K562 (cell line): ENCODE measurements around the gene HEPACAM2. TPM values are rescaled to one million over a fixed set of nuclear protein-coding genes. Genes with fewer than 3 reads are reported as not detected.

Experiments used
- ATAC-seq: fragments of 200-7000 bp; cut with Tn5 transposase; 3 replicates; pipeline ENCODE4 v1.9.1; 2020; ENCODE audit warnings: moderate library complexity
- BruUV-seq: library from RNA; stranded (reverse); fragments of 400-500 nt; replicated peaks from 2 replicates; lab custom pipeline; 2021; lab: Mats Ljungman, UMichigan
- CTCF ChIA-PET: fragments of 300-600 bp; formaldehyde crosslinking; extraction: SDS; loops from one replicate; lab custom pipeline; 2021; ENCODE audit warnings: low intra/inter-chr PET ratio; lab: Yijun Ruan, JAX
- POLR2A ChIA-PET: fragments of 300-600, 350-650 bp; sonication (Branson Sonifier 250); formaldehyde crosslinking; extraction: SDS; loops from one replicate; lab custom pipeline; 2021; ENCODE audit warnings: antibody characterized with exemption, inconsistent platforms; lab: Yijun Ruan, JAX
- DNase-seq, 4 experiments: peaks; one replicate each; pipeline versions ENCODE4 v3.0.0 to v3.0.0-alpha.2; 2011 to 2018; ENCODE audit warnings: low spot score in 3 of 4, mixed read lengths in 3 of 4; ENCODE audit errors: extremely low read depth in 1 of 4
- FAIRE-seq: peaks from 2 replicates; lab custom pipeline; 2011; peaks lifted over from hg19 to GRCh38; lab: Jason Lieb, UNC
- H2AFZ ChIP-seq: 2 replicates; pipeline ENCODE4 v1.6.0; 2011; ENCODE audit warnings: low read depth, low read length, control low read depth, inconsistent platforms
- H3K27ac ChIP-seq: fragments of 200-600 bp; 3 replicates; pipeline ENCODE4 v1.8.0; 2011; ENCODE audit warnings: low read depth, mild to moderate bottlenecking, control low read depth, inconsistent platforms, low read length, moderate library complexity, mixed read lengths; ENCODE audit errors: extremely low read depth
- H3K27me3 ChIP-seq, 2 experiments: fragments of 300-600 bp in 1 of 2; 2 replicates in 1 of 2; 3 replicates in 1 of 2; pipeline versions ENCODE4 v1.6.0 to v1.8.0; 2011; ENCODE audit warnings: inconsistent platforms in 2 of 2, low read length in 2 of 2, mild to moderate bottlenecking in 1 of 2, mixed read lengths in 1 of 2, moderate library complexity in 1 of 2; ENCODE audit not compliant: control insufficient read depth in 2 of 2, insufficient read depth in 2 of 2
- H3K36me3 ChIP-seq: fragments of 300-600 bp; 3 replicates; pipeline ENCODE4 v1.8.0; 2011; ENCODE audit warnings: mild to moderate bottlenecking, low read length, inconsistent platforms; ENCODE audit not compliant: control insufficient read depth, insufficient read depth
- H3K4me1 ChIP-seq, 2 experiments: fragments of 200-600 bp in 1 of 2; replicated peaks in 1 of 2; 2 replicates in 1 of 2; 3 replicates in 1 of 2; pipeline versions ENCODE4 v1.5.1 to v1.8.0; 2011; ENCODE audit warnings: inconsistent platforms in 2 of 2, low read length in 2 of 2, mild to moderate bottlenecking in 1 of 2, mixed read lengths in 1 of 2, moderate library complexity in 1 of 2; ENCODE audit not compliant: control insufficient read depth in 2 of 2, insufficient read depth in 2 of 2
- H3K4me2 ChIP-seq: 2 replicates; pipeline ENCODE4 v1.6.1; 2011; ENCODE audit warnings: low read length, control low read depth, inconsistent platforms, mixed read lengths; ENCODE audit not compliant: insufficient read depth
- H3K4me3 ChIP-seq: fragments of 200-600 bp; sonication (generic), shearing (Covaris generic); 2 replicates; pipeline ENCODE4 v1.5.1; 2016; ENCODE audit warnings: control low read depth, inconsistent platforms
- H3K79me2 ChIP-seq: fragments of 200-600 bp; 3 replicates; pipeline ENCODE4 v1.8.0; 2011; ENCODE audit warnings: low read length, inconsistent platforms; ENCODE audit not compliant: control insufficient read depth, insufficient read depth
- H3K9ac ChIP-seq, 2 experiments: 2 replicates each; pipeline versions ENCODE4 v1.6.0 to v1.6.1; 2011; ENCODE audit warnings: low read depth in 2 of 2, low read length in 2 of 2, control low read depth in 1 of 2, inconsistent platforms in 1 of 2, mild to moderate bottlenecking in 1 of 2, mixed read lengths in 1 of 2; ENCODE audit not compliant: insufficient read depth in 1 of 2
- H3K9me1 ChIP-seq: one replicate; pipeline ENCODE4 v1.6.0; 2011; ENCODE audit warnings: inconsistent platforms, mild to moderate bottlenecking, low read length, moderate library complexity; ENCODE audit not compliant: control insufficient read depth, insufficient read depth
- H3K9me3 ChIP-seq: replicated peaks from 2 replicates; pipeline ENCODE4 v1.5.1; 2011; ENCODE audit warnings: low read depth, low read length, inconsistent platforms; ENCODE audit not compliant: control insufficient read depth, insufficient read depth
- H4K20me1 ChIP-seq: replicated peaks from 2 replicates; pipeline ENCODE4 v1.6.1; 2011; ENCODE audit warnings: low read length, inconsistent platforms, mixed read lengths; ENCODE audit not compliant: control insufficient read depth, insufficient read depth
- ETV6 ChIP-seq, 3 experiments: fragments of 150-350 bp in 1 of 3; sonication (generic) in 1 of 3; formaldehyde crosslinking in 1 of 3; IDR thresholded peaks; 2 replicates each; pipeline versions ENCODE4 v1.6.1 to v1.8.0; 2014 to 2022; ENCODE audit warnings: borderline replicate concordance in 2 of 3, low read depth in 2 of 3, antibody characterized with exemption in 1 of 3, low read length in 1 of 3, mild to moderate bottlenecking in 1 of 3, missing genetic modification reagents in 1 of 3
- EZH2 ChIP-seq: IDR thresholded peaks from 2 replicates; pipeline ENCODE4 v1.6.1; 2012; ENCODE audit warnings: low read depth, mild to moderate bottlenecking, inconsistent platforms, low read length, borderline replicate concordance
- FOSL1 ChIP-seq: fragments of 200-800 bp; sonication (Bioruptor generic); conservative IDR thresholded peaks from 2 replicates; pipeline ENCODE4 v1.6.1; 2016; ENCODE audit warnings: missing genetic modification characterization, missing compliant biosample characterization
- MYC ChIP-seq, 2 experiments: fragments of 250-450 bp in 1 of 2; sonication (Bioruptor Pico) in 1 of 2; IDR thresholded peaks; 2 replicates each; pipeline versions ENCODE4 v1.5.1 to v1.6.1; 2012 to 2021; ENCODE audit warnings: low read depth in 2 of 2, borderline replicate concordance in 1 of 2, improper control_type of control experiment in 1 of 2, low read length in 1 of 2, mild to moderate bottlenecking in 1 of 2, moderate library complexity in 1 of 2
- PHF21A ChIP-seq: fragments of 450-650 bp; IDR thresholded peaks from 2 replicates; pipeline ENCODE4 v1.6.1; 2017; ENCODE audit warnings: low read depth, borderline replicate concordance
- U2AF1 ChIP-seq: fragments of 200-400 bp; formaldehyde crosslinking; optimal IDR thresholded peaks from 2 replicates; pipeline ENCODE3; 2017; ENCODE audit warnings: mild to moderate bottlenecking, low read depth, low read length, moderate library complexity
- ZBED1 ChIP-seq: IDR thresholded peaks from 2 replicates; pipeline ENCODE4 v1.6.1; 2014
- ZNF717 ChIP-seq: fragments of 250-450 bp; sonication (Bioruptor Pico); IDR thresholded peaks from 2 replicates; pipeline ENCODE4 v1.5.0; 2021
- WGBS: fragments of 100-300 bp; shearing (Covaris generic); methylation state at CpG from one replicate; pipeline ENCODE4 v1.1.6; 2016; ENCODE audit warnings: low coverage, mixed read lengths; ENCODE audit not compliant: insufficient coverage; ENCODE audit errors: missing lambda C conversion rate; 5-methylcytosine and 5-hydroxymethylcytosine counted together
- in situ Hi-C: fragments of 300-500 bp; cut with MboI; formaldehyde crosslinking; loops from 4 replicates; pipeline ENCODE4 v1.15.0; 2018; ENCODE audit warnings: inconsistent platforms, mixed read lengths
- intact Hi-C: fragments of 100-400 bp; cut with micrococcal nuclease; formaldehyde crosslinking; loops from 2 replicates; pipeline ENCODE4 v1.14.2; 2022
- polyA plus RNA-seq, 8 experiments: library from polyadenylated mRNA; depleted of rRNA in 4 of 8; stranded (reverse) in 5 of 8; unstranded in 3 of 8; fragments of >200 nt; fragmentation: Nextera tagmentation in 2 of 8; fragmentation: Illumina TruSeq in 1 of 8; extraction: Ambion mirVana in 2 of 8; extraction: Trizol in 1 of 8; gene quantifications; 2 replicates each; pipeline versions ENCODE4 v1.2.1 to v1.2.3, GENCODE V29; 2011 to 2014; ENCODE audit warnings: inconsistent platforms in 1 of 8, missing spikeins in 1 of 8
- total RNA-seq, 7 experiments: library from RNA; depleted of rRNA in 6 of 7; stranded (reverse); fragments of >200 nt in 6 of 7; fragmentation: Illumina TruSeq in 2 of 7; extraction: Trizol in 2 of 7; gene quantifications; 2 replicates each; pipeline versions ENCODE4 v1.2.1 to v1.2.3, GENCODE V29; 2011 to 2021; ENCODE audit warnings: low replicate concordance in 1 of 7
- TF ChIP-seq, protein P1 (sequence below): sonication (generic); formaldehyde crosslinking; IDR thresholded peaks from 2 replicates; pipeline ENCODE4 v1.8.0; 2023; ENCODE audit warnings: mild to moderate bottlenecking, missing genetic modification reagents

Gene HEPACAM2
- total and polyA plus RNA-seq, 9 of the 15 experiments (the other 6 are each of a cell fraction or from before 2014, with no cell fraction given), result 2.0 to 6.5 (median 3.9) TPM

DNA sequence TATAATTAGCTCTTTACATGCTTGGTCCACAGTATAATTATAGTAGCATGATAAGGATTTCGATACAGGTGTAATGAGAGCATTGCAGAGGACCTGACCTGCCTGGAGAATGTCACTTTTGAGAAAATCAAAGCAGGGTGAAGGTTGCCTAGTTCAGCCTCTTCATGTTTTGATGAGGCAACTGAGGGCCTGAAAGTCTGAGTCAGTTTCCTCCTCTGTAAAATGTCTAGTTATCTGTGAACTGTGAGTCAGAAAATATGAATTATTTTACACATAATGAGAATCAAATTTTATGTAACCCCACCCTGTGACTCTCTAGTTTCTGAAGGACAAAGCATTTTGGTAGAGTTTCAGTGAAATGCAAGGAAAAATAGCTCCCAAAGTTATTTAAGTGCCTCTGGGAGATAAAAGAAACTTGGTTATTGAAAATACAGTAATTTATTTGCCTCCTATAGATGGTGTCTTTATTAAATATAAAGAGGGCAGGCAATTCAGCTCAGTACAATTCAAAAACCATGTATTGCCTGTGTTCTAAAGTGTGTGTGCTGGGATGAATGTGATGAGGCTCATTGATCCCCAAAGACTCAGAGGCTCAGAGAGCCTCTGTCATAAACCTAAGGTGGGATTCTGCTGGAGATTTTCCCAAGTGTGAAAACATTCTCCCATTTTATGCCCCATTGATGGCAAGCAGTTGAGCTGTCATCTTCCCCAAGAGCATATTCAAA, 40.8 kb downstream of the HEPACAM2 start:
- H3K27ac ChIP-seq, result no peak overlapping the region
- intact Hi-C loops, result no loop called here
- TF ChIP-seq U2AF1 (no peak), MYC (IDR thresholded peaks at IDR 0.05; ENCODE audit: low read depth, low read length) (no peak), MYC (CRISPR knock-in tag; IDR thresholded peaks at IDR 0.05; ENCODE audit: borderline replicate concordance, low read depth) (no peak), ZNF717 (no peak), EZH2 (no peak), ETV6 (IDR thresholded peaks at IDR 0.05; ENCODE audit: borderline replicate concordance in 1 of 2, low read depth in 2 of 2, low read length in 1 of 2) (no peak), ETV6 (CRISPR knock-in tag; IDR thresholded peaks at IDR 0.05; ENCODE audit: borderline replicate concordance) (no peak), ZBED1 (no peak), FOSL1 (no peak), PHF21A (no peak)
- TF ChIP-seq, protein P1, sequence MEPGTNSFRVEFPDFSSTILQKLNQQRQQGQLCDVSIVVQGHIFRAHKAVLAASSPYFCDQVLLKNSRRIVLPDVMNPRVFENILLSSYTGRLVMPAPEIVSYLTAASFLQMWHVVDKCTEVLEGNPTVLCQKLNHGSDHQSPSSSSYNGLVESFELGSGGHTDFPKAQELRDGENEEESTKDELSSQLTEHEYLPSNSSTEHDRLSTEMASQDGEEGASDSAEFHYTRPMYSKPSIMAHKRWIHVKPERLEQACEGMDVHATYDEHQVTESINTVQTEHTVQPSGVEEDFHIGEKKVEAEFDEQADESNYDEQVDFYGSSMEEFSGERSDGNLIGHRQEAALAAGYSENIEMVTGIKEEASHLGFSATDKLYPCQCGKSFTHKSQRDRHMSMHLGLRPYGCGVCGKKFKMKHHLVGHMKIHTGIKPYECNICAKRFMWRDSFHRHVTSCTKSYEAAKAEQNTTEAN (CRISPR knock-in tag), result no peak
- TF ChIP-seq, all 486 proteins: peak for 0
- BruUV-seq, result no TSS peak
- Histone ChIP-seq H2AFZ (no peak overlapping the region), H3K4me2 (no peak overlapping the region), H3K27me3 (peaks cover 0 to 2% of the 10 kb centered on the region in 2 experiments; a peak in 1 of 5 replicates), H3K4me3 (no peak overlapping the region), H3K9me3 (no peaks in the 10 kb centered on the region), H4K20me1 (no peaks in the 10 kb centered on the region), H3K36me3 (no peaks in the 10 kb centered on the region), H3K4me1 (no peaks in the 10 kb centered on the region), H3K9ac (no peak overlapping the region), H3K79me2 (no peaks in the 10 kb centered on the region), H3K9me1 (no peaks in the 10 kb centered on the region)
- CTCF ChIA-PET, result no interaction called here
- POLR2A ChIA-PET, result no interaction called here
- FAIRE-seq (no peak), DNase-seq (no peak), ATAC-seq (no peak)
- WGBS, result 0% methylated on average over 1 of the region's 1 CpG
- in situ Hi-C loops, result no loop called here
